Neural cell (in vitro differentiated cells): ENCODE results near the gene TECTB.

Experiments
- CTCF ChIP-seq: fragments of 450-650 bp; IDR thresholded peaks from 2 replicates; pipeline ENCODE4 v1.5.1; 2014; ENCODE audit warnings: antibody characterized with exemption, mild to moderate bottlenecking, moderate library complexity; ENCODE audit not compliant: poor library complexity, severe bottlenecking
- EZH2 ChIP-seq: fragments of 200-600, 300-800 bp; shearing (Covaris generic), sonication (generic); IDR thresholded peaks from 2 replicates; pipeline ENCODE4 v1.6.1; 2014; ENCODE audit warnings: antibody characterized with exemption, low read length, borderline replicate concordance, mild to moderate bottlenecking; ENCODE audit not compliant: insufficient read depth, poor library complexity, severe bottlenecking
- MXI1 ChIP-seq: fragments of 450-650 bp; conservative IDR thresholded peaks from 2 replicates; pipeline ENCODE4 v1.6.1; 2014; ENCODE audit warnings: antibody characterized with exemption, mild to moderate bottlenecking; ENCODE audit not compliant: poor library complexity, severe bottlenecking
- RAD21 ChIP-seq: fragments of 450-650 bp; conservative IDR thresholded peaks from 2 replicates; pipeline ENCODE4 v1.6.1; 2014; ENCODE audit warnings: antibody characterized with exemption, mild to moderate bottlenecking, moderate library complexity
- SMC3 ChIP-seq: fragments of 450-650 bp; conservative IDR thresholded peaks from 2 replicates; pipeline ENCODE4 v1.6.1; 2014; ENCODE audit warnings: antibody characterized with exemption, mild to moderate bottlenecking, moderate library complexity; ENCODE audit not compliant: poor library complexity
- TF ChIP-seq, protein P1 (sequence below): IDR thresholded peaks from 2 replicates; pipeline ENCODE4 v1.6.1; 2012; ENCODE audit warnings: borderline replicate concordance

- TF ChIP-seq EZH2 (no peak), CTCF (no peak), MXI1 (no peak), SMC3 (no peak), RAD21 (no peak)
- TF ChIP-seq, protein P1, sequence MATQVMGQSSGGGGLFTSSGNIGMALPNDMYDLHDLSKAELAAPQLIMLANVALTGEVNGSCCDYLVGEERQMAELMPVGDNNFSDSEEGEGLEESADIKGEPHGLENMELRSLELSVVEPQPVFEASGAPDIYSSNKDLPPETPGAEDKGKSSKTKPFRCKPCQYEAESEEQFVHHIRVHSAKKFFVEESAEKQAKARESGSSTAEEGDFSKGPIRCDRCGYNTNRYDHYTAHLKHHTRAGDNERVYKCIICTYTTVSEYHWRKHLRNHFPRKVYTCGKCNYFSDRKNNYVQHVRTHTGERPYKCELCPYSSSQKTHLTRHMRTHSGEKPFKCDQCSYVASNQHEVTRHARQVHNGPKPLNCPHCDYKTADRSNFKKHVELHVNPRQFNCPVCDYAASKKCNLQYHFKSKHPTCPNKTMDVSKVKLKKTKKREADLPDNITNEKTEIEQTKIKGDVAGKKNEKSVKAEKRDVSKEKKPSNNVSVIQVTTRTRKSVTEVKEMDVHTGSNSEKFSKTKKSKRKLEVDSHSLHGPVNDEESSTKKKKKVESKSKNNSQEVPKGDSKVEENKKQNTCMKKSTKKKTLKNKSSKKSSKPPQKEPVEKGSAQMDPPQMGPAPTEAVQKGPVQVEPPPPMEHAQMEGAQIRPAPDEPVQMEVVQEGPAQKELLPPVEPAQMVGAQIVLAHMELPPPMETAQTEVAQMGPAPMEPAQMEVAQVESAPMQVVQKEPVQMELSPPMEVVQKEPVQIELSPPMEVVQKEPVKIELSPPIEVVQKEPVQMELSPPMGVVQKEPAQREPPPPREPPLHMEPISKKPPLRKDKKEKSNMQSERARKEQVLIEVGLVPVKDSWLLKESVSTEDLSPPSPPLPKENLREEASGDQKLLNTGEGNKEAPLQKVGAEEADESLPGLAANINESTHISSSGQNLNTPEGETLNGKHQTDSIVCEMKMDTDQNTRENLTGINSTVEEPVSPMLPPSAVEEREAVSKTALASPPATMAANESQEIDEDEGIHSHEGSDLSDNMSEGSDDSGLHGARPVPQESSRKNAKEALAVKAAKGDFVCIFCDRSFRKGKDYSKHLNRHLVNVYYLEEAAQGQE: no peak
Observed at GRCh38 chr10:112345743-112346142, 62.5 kb downstream of the TECTB start.
